ENCODE data around the gene SYNDIG1L. TPM values are rescaled to one million over a fixed set of nuclear protein-coding genes. Genes with fewer than 3 reads are reported as not detected.

Gene SYNDIG1L
- polyA plus RNA-seq, 1 donor from 2014 or later, result 2.0 TPM

DNA sequence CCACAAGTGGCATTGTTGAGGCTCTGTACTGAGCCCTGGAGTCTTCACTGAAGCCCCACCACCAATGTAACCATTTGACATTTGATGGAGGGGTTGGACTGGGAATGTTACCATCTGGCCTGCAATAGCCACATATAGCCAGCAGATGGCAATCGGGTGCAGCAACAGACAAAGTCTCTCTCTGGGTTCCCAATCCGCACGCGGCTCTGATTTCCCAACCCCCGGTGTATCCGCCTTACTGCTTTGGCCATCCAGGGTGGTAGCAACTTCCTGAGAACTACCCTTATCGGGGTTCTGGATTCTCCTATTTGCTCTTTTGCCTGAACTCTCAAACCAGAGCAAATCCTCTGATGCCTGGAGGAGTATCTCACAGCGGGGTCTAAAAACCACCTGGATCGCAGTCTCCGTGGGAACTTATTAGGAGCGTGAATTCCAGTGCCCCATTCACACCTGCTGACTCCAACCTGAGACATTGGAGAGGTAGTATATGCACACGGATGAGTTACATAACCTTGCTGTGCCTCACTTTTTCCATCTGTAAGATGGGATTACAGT lies 63.6 kb downstream of the SYNDIG1L start:
- no peaks in the 10 kb centered on the region for H3K27me3 ChIP-seq (ENCODE audit: insufficient read depth, low read depth, low read length)
- H3K4me2 ChIP-seq (ENCODE audit: low read length), result no peak overlapping the region
- no peaks in the 10 kb centered on the region for H3F3A ChIP-seq (ENCODE audit: insufficient read depth, low read length, poor library complexity, severe bottlenecking)
- no peaks in the 10 kb centered on the region for H4K20me1 ChIP-seq (ENCODE audit: insufficient read depth)
- no peak overlapping the region for H3K27ac ChIP-seq (ENCODE audit: low read length)
- no peaks in the 10 kb centered on the region for H3K79me2 ChIP-seq (replicated peaks; ENCODE audit: insufficient read depth, low read length)
- no peak overlapping the region for H2AFZ ChIP-seq (ENCODE audit: low read depth, low read length)
- no peaks in the 10 kb centered on the region for H3K9me3 ChIP-seq (ENCODE audit: low read length)
- H3K9ac ChIP-seq (ENCODE audit: low read length), result no peak overlapping the region
- H3K36me3 ChIP-seq (ENCODE audit: insufficient read depth, low read length), result no peaks in the 10 kb centered on the region
- no peak overlapping the region for H3K4me3 ChIP-seq (ENCODE audit: low read length)
- H3K9me2 ChIP-seq (ENCODE audit: insufficient read depth, low read length), result no peaks in the 10 kb centered on the region
- peak; percentile 99 for TF ChIP-seq SMC3 (conservative IDR thresholded peaks at IDR 0.05; ENCODE audit: poor library complexity)
- peak; percentile 12 for TF ChIP-seq EP300 (conservative IDR thresholded peaks at IDR 0.05; ENCODE audit: poor library complexity, severe bottlenecking)
- peak; percentile 96 for TF ChIP-seq RAD21 (conservative IDR thresholded peaks at IDR 0.05)
- no peak for TF ChIP-seq POLR2AphosphoS5 (IDR thresholded peaks at IDR 0.05)
- peak; percentile 34 for TF ChIP-seq MXI1 (conservative IDR thresholded peaks at IDR 0.05; ENCODE audit: poor library complexity, severe bottlenecking)
- TF ChIP-seq, protein P1, sequence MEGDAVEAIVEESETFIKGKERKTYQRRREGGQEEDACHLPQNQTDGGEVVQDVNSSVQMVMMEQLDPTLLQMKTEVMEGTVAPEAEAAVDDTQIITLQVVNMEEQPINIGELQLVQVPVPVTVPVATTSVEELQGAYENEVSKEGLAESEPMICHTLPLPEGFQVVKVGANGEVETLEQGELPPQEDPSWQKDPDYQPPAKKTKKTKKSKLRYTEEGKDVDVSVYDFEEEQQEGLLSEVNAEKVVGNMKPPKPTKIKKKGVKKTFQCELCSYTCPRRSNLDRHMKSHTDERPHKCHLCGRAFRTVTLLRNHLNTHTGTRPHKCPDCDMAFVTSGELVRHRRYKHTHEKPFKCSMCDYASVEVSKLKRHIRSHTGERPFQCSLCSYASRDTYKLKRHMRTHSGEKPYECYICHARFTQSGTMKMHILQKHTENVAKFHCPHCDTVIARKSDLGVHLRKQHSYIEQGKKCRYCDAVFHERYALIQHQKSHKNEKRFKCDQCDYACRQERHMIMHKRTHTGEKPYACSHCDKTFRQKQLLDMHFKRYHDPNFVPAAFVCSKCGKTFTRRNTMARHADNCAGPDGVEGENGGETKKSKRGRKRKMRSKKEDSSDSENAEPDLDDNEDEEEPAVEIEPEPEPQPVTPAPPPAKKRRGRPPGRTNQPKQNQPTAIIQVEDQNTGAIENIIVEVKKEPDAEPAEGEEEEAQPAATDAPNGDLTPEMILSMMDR (IDR thresholded peaks at IDR 0.05; ENCODE audit: poor library complexity, severe bottlenecking), result peak; percentile 95

DNA sequence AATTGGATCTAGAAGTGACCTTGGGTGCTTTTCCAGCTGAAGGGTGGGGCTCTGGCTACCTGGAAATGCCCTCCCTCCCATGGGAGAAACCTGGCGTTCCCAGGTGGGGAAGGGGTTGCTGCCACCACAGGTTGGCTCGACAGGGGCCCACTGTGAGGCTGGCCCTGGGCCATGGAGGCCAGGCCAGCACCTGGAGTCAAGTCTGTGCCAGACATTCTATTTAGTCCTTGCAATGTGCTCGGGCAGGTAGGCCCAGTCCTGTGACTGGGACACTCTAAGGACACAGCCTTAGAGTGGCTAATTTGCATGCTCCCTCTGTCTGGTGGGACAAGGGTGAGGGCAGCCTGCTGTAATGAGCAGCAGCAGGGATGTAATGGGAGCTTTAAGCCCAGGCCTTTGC lies 65.8 kb downstream of the SYNDIG1L start:
- H3K36me3 ChIP-seq (ENCODE audit: insufficient read depth, low read length), result no peaks in the 10 kb centered on the region
- H3K9me3 ChIP-seq (ENCODE audit: low read length), result no peaks in the 10 kb centered on the region
- H3K4me3 ChIP-seq (ENCODE audit: low read length), result no peak overlapping the region
- H3K27me3 ChIP-seq (ENCODE audit: insufficient read depth, low read depth, low read length), result no peaks in the 10 kb centered on the region
- H2AFZ ChIP-seq (ENCODE audit: low read depth, low read length), result no peak overlapping the region
- no peaks in the 10 kb centered on the region for H3K9me2 ChIP-seq (ENCODE audit: insufficient read depth, low read length)
- no peaks in the 10 kb centered on the region for H4K20me1 ChIP-seq (ENCODE audit: insufficient read depth)
- H3K9ac ChIP-seq (ENCODE audit: low read length), result no peak overlapping the region
- H3F3A ChIP-seq (ENCODE audit: insufficient read depth, low read length, poor library complexity, severe bottlenecking), result no peaks in the 10 kb centered on the region
- no peaks in the 10 kb centered on the region for H3K79me2 ChIP-seq (replicated peaks; ENCODE audit: insufficient read depth, low read length)
- no peak for TF ChIP-seq POLR2AphosphoS5 (IDR thresholded peaks at IDR 0.05)
- TF ChIP-seq SMC3 (conservative IDR thresholded peaks at IDR 0.05; ENCODE audit: poor library complexity), result no peak
- no peak for TF ChIP-seq RAD21 (conservative IDR thresholded peaks at IDR 0.05)
- no peak for TF ChIP-seq TAF1 (IDR thresholded peaks at IDR 0.05; ENCODE audit: low read depth)
- TF ChIP-seq, protein P1 (IDR thresholded peaks at IDR 0.05; ENCODE audit: poor library complexity, severe bottlenecking), result no peak
- TF ChIP-seq EP300 (conservative IDR thresholded peaks at IDR 0.05; ENCODE audit: poor library complexity, severe bottlenecking), result no peak
- no peak for TF ChIP-seq EZH2 (IDR thresholded peaks at IDR 0.05; ENCODE audit: borderline replicate concordance, insufficient read depth, low read length, poor library complexity, severe bottlenecking)
- TF ChIP-seq, protein P2, sequence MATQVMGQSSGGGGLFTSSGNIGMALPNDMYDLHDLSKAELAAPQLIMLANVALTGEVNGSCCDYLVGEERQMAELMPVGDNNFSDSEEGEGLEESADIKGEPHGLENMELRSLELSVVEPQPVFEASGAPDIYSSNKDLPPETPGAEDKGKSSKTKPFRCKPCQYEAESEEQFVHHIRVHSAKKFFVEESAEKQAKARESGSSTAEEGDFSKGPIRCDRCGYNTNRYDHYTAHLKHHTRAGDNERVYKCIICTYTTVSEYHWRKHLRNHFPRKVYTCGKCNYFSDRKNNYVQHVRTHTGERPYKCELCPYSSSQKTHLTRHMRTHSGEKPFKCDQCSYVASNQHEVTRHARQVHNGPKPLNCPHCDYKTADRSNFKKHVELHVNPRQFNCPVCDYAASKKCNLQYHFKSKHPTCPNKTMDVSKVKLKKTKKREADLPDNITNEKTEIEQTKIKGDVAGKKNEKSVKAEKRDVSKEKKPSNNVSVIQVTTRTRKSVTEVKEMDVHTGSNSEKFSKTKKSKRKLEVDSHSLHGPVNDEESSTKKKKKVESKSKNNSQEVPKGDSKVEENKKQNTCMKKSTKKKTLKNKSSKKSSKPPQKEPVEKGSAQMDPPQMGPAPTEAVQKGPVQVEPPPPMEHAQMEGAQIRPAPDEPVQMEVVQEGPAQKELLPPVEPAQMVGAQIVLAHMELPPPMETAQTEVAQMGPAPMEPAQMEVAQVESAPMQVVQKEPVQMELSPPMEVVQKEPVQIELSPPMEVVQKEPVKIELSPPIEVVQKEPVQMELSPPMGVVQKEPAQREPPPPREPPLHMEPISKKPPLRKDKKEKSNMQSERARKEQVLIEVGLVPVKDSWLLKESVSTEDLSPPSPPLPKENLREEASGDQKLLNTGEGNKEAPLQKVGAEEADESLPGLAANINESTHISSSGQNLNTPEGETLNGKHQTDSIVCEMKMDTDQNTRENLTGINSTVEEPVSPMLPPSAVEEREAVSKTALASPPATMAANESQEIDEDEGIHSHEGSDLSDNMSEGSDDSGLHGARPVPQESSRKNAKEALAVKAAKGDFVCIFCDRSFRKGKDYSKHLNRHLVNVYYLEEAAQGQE (IDR thresholded peaks at IDR 0.05; ENCODE audit: borderline replicate concordance), result no peak
- TF ChIP-seq MXI1 (conservative IDR thresholded peaks at IDR 0.05; ENCODE audit: poor library complexity, severe bottlenecking), result no peak
- no peak overlapping the region for H3K27ac ChIP-seq (ENCODE audit: low read length)
- no peak overlapping the region for H3K4me2 ChIP-seq (ENCODE audit: low read length)

Measured in neural cell (in vitro differentiated cells).